Glutamatergic neuron (in vitro differentiated cells): ENCODE results near the gene NTN1. TPM values are rescaled to one million over a fixed set of nuclear protein-coding genes. Genes with fewer than 3 reads are reported as not detected.

Experiments
- DNase-seq: peaks from one replicate; pipeline ENCODE4 v3.0.0; 2022
- H3K27ac Mint-ChIP-seq: one replicate; pipeline ENCODE4 v1.8.0; 2020; ENCODE audit warnings: mild to moderate bottlenecking, mixed read lengths, inconsistent platforms; ENCODE audit not compliant: unreplicated experiment
- H3K27me3 Mint-ChIP-seq: one replicate; pipeline ENCODE4 v1.8.0; 2020; ENCODE audit warnings: mild to moderate bottlenecking, moderate library complexity, mixed read lengths, inconsistent platforms; ENCODE audit not compliant: unreplicated experiment
- H3K36me3 Mint-ChIP-seq: one replicate; pipeline ENCODE4 v1.8.0; 2020; ENCODE audit warnings: mild to moderate bottlenecking, mixed read lengths, inconsistent platforms; ENCODE audit not compliant: unreplicated experiment
- H3K4me1 Mint-ChIP-seq: one replicate; pipeline ENCODE4 v1.8.0; 2020; ENCODE audit warnings: mild to moderate bottlenecking, low read depth, mixed read lengths, inconsistent platforms; ENCODE audit not compliant: unreplicated experiment
- H3K4me3 Mint-ChIP-seq: one replicate; pipeline ENCODE4 v1.8.0; 2020; ENCODE audit warnings: mild to moderate bottlenecking, mixed read lengths, inconsistent platforms; ENCODE audit not compliant: unreplicated experiment
- H3K9me3 Mint-ChIP-seq: one replicate; pipeline ENCODE4 v1.8.0; 2020; ENCODE audit warnings: mild to moderate bottlenecking, moderate library complexity, mixed read lengths, inconsistent platforms; ENCODE audit not compliant: unreplicated experiment
- CTCF ChIP-seq: fragments of 200-600 bp; sonication (generic); IDR thresholded peaks from one replicate; pipeline ENCODE4 v1.5.0; 2021; ENCODE audit not compliant: partially characterized antibody, unreplicated experiment
- total RNA-seq: library from RNA; stranded (reverse); fragmentation: NEBNext Ultra II Directional; extraction: Animal tissue kit (Norgen Biotek cat#: 25700); gene quantifications from one replicate; pipeline ENCODE4 v1.2.1, GENCODE V29; 2021; ENCODE audit not compliant: unreplicated experiment

Gene NTN1
- total RNA-seq, 1 donor from 2014 or later = 0.76 TPM

GRCh38 chr17:9007052-9007714 is 14.1 kb upstream of the NTN1 start:
- TF ChIP-seq CTCF = no peak
- peaks cover 4% of the 10 kb centered on the region for H3K9me3 Mint-ChIP-seq
- no peak for DNase-seq
- H3K4me1 Mint-ChIP-seq = no peaks in the 10 kb centered on the region
- no peak overlapping the region for H3K27ac Mint-ChIP-seq
- peaks cover 24% of the 10 kb centered on the region for H3K27me3 Mint-ChIP-seq
- no peaks in the 10 kb centered on the region for H3K36me3 Mint-ChIP-seq
- no peak overlapping the region for H3K4me3 Mint-ChIP-seq

GRCh38 chr17:9009096-9009495 is 12.2 kb upstream of the NTN1 start:
- no peak for DNase-seq
- Mint-ChIP-seq H3K27ac (peak overlapping the region; percentile 44), H3K9me3 (peaks cover 4% of the 10 kb centered on the region)

DNA sequence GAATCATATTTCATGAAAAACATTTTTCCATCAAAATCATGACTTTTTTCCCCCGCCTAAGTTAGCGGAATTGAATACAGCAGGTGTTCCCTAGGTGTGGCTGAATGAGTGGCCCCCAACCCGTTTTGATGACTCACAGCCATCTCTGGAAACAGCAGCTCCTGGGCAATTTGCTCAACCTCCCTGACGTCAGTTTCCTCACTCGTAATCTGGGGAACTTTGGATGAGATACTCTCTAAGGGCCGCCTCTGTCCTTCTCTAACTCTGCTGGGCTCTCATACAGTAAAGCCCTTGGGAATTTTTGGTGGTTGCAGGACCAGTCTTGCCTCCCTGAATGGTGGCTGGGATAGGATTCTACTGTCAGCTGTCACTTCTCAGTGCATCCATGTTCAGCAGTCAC is 11.6 kb upstream of the NTN1 start:
- H3K27me3 Mint-ChIP-seq = peaks cover 19% of the 10 kb centered on the region
- TF ChIP-seq CTCF = no peak
- DNase-seq = no peak
- no peaks in the 10 kb centered on the region for H3K4me1 Mint-ChIP-seq
- no peak overlapping the region for H3K4me3 Mint-ChIP-seq
- peaks cover 4% of the 10 kb centered on the region for H3K9me3 Mint-ChIP-seq
- no peaks in the 10 kb centered on the region for H3K36me3 Mint-ChIP-seq
- H3K27ac Mint-ChIP-seq = no peak overlapping the region

More at GRCh38 chr17:9009096-9009495, 12.2 kb upstream of the NTN1 start:
- Mint-ChIP-seq H3K36me3 (no peaks in the 10 kb centered on the region), H3K4me1 (no peaks in the 10 kb centered on the region), H3K4me3 (no peak overlapping the region), H3K27me3 (peaks cover 20% of the 10 kb centered on the region)
- TF ChIP-seq CTCF = no peak

DNA sequence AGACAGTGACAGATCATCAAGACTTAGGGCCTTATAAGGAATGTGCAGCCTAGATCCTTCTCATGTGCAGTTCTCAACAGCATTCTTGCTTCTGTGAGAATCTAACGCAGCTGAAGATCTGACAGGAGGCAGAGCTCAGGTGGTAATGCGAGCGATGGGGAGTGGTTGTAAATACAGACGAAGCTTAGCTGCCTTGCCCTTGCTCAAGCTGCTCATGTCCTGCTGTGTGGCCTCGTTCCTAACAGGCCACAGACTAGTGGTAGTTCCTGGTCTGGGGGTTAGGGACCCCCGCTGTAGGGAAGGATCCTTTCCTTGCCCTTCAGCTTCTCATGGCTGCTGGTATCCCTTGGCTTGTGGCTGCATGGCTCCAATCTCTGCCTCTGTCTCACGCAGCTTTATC is 10.3 kb upstream of the NTN1 start:
- Mint-ChIP-seq H3K27me3 (peaks cover 10% of the 10 kb centered on the region), H3K4me1 (no peaks in the 10 kb centered on the region), H3K27ac (no peak overlapping the region), H3K4me3 (no peak overlapping the region), H3K36me3 (no peaks in the 10 kb centered on the region), H3K9me3 (peaks cover 4% of the 10 kb centered on the region)
- no peak for TF ChIP-seq CTCF
- DNase-seq = no peak

DNA sequence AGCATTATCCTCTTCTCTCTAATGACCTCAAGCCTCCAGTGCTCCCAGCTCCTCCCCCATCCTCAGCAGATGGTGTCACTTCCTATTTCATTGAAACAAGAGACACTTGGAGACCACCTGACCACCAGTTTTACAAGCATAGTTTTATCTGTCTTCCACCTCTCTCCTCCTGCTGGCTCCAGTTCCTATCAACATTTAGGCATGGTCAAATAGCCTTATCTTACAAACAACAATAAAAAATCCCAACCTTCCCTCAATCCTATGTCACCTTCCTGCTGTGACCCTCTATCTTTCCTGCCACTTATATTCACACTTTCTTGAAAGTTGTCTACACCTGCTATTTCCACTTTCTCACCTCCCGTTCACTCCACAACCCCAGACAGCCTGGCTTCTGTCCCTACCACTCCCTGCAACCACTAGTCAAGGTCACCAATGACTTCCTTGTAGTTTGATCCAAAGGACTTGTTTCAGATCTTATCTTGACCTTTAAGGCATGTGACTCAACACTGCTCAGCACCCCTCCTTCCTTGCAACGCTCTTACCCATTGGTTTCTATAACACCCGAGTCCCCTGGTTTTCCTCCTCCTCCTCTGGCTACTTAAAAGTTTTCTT is 4.3 kb upstream of the NTN1 start:
- TF ChIP-seq CTCF = no peak
- H3K9me3 Mint-ChIP-seq = peaks cover 2% of the 10 kb centered on the region
- H3K4me1 Mint-ChIP-seq = no peaks in the 10 kb centered on the region
- no peak overlapping the region for H3K4me3 Mint-ChIP-seq
- peaks cover 3% of the 10 kb centered on the region for H3K27me3 Mint-ChIP-seq
- no peak overlapping the region for H3K27ac Mint-ChIP-seq
- DNase-seq = no peak
- H3K36me3 Mint-ChIP-seq = no peaks in the 10 kb centered on the region
